GM19452 (cell line): ENCODE results near the gene ATXN1.
"Not testable (repeated sequence)": the region's sequence is repeated elsewhere in the genome, so short reads cannot be mapped to it uniquely, and the experiment has no call there.

Experiments
- ATAC-seq: cut with Tn5 transposase; IDR thresholded peaks from one replicate; pipeline ENCODE4 v1.9.1; 2021; ENCODE audit not compliant: unreplicated experiment

The ATXN1 gene

DNA sequence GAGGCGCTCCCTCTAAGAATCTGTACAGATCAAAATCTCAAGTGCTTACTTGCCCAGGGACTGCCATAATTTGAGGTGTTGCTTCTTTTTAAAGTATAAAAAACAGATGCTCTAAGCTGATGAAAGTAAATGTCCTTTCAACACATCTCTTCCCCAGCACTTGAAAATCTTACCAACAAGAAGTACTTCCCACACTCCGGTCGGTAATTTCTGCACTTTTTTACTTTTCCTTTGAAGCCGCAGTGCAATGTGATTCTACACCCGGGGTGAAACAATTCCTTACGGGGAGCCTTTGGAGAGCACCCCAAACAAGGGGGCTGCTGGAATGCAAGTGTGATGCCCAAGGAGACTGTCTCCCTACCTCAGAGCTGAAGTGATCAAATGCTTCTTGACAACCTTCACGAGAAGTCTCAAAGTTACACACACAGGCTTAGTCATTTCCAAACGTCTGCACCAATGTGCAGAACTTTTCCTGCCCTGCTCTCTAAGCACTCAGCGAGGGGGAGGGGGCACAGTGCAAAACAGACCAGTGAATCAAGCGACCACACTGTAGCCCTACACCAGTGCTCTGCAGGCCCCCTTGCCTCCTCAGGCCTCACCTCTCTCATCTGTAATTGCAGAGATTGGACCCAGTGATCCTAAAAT, 56.7 kb downstream of the ATXN1 start:
- ATAC-seq = no peak

- ATAC-seq = not testable (repeated sequence)
Observed at GRCh38 chr6:16702627-16703378, 58.5 kb downstream of the ATXN1 start.

DNA sequence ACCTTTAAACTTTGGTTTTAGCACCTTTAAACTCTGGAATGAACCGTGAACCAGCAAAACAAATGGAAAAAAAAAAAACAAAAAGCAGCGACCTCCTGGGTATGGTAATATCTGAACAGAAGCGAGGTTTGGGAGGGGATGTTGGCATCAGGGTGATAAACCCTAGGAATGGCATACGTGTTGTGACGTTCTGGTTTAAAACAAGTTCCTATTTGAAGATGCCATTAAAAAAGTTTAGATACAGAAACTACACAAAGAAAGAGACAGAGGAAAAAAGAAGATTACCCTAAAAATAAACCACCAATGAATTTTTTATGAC, 60.4 kb downstream of the ATXN1 start:
- ATAC-seq = no peak

GRCh38 chr6:16700202-16700915, 60.9 kb downstream of the ATXN1 start:
- no peak for ATAC-seq

DNA sequence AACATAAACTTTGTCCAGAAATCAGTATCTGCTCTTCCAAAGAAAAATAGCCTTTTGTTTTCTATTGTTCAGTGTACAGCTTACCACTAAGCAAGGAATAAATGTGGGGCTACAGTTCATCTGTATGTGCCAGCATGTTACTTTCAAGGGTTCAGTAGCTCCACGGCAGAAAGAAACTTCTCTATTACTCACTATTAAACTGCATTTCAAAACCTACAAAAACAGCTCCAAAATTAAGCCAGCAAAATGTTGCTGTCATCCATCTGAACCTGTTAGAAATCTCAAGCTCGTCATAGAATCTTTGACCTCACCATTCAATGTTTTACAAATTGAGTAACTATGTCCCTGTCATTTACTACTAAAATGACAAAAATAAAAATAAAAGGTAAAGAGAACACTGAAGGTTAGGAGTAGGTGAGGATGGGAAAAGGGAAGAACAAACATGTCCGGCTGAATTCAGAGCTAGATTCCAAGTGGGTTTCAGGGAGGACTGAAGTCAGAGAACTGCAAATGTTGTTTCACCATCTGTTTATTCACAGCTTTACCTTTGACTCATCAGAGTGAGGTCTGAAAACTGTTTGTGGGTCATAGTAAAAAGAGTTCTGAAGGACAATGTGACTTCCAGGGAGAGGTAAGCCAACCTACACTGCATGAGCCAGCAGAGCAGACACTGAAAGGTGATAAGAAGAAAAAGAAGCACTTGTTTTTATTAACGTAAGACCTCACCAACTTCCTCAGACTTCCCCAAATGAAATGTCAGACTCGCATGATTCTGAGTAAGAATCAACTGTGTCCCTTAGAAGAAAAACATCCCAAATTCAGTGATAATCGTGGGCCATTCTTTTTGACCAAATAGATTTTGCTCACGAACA, 62.0 kb downstream of the ATXN1 start:
- ATAC-seq = no peak

DNA sequence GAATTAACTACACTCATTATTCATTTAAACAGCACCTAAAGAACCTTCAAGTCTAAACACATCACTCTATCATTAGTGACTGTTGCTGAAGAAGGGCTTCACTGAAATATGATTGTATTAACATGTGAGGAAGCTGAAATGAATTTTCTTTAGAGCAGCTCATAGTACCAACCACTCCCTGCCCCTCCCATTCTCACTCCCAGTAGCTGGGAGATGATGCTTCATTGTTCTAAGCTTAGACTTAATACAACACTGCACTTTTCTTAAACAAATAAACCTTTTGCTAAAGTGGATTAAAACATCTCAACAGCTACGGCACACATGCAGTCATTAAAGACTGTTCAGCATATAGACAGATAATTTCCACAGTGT, 63.1 kb downstream of the ATXN1 start:
- ATAC-seq = no peak

- ATAC-seq = no peak
Observed at GRCh38 chr6:16697437-16698161, 63.7 kb downstream of the ATXN1 start.

DNA sequence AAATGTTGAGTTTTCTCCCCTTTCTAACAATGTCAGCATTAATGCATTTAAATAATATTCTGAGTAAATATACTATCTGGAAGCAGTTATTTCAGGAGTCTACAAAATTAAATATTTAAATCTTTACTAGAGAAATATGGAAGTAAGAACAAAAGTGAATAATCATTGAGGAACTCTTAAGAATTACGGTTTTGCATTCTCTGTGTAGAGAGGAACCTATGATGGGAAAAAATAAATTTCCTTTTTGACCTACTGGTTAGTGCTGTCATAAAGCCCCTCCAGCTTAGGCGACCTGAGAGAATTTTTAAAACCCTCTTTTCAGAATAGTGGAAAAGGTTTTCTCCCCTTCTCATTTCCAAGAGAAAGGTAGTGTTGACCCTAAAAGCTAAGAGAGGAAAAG, 64.8 kb downstream of the ATXN1 start:
- ATAC-seq = no peak

- ATAC-seq = peak; percentile 44
Observed at GRCh38 chr6:16694781-16695578, 66.3 kb downstream of the ATXN1 start.

DNA sequence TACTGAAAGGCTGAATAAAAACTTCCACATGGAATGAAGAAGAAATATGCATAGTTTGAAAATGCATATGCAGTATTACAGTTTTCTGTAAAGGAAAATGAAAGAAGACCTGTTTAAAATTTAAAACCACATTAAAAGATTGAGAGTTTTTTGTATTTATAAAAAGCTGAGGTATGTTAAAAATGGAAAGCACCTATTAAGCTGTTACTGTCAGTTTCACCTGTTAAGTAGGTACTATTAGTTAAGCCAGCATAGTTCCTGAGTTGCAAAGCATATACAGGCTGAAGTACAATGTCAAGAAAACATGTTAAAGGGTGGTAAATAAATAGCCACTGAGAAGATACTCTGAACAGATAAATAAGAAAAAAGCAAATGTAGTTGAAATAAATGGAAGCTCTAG, 69.9 kb downstream of the ATXN1 start:
- no peak for ATAC-seq

DNA sequence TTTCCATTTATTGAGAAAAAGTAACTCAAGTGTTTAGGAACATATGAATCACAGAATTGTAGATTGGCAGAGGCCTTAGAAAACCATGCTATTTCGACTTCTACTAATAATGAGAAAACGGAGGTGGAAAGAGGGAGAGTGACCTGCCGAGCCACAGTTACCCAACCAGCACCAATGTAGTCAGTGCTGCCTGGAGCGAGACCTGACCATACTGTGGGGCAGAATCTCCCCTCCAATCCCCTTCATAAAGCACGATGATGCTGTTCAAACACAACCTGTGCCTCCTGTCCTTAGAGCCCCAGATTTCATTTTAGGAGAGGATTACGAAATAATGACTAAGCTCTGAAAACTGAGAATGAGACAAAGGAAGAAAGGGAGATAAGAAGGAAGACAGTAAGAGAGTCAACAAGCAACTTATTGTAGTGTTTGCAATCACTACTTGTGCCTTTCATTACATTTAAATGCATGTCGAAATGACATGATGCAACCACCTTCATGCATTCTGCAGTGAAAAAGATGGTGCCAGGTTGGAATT, 70.6 kb downstream of the ATXN1 start:
- ATAC-seq = peak; percentile 72

GRCh38 chr6:16689788-16690607, 71.3 kb downstream of the ATXN1 start:
- ATAC-seq = no peak

- no peak for ATAC-seq
Observed at GRCh38 chr6:16688984-16689636, 72.2 kb downstream of the ATXN1 start.

DNA sequence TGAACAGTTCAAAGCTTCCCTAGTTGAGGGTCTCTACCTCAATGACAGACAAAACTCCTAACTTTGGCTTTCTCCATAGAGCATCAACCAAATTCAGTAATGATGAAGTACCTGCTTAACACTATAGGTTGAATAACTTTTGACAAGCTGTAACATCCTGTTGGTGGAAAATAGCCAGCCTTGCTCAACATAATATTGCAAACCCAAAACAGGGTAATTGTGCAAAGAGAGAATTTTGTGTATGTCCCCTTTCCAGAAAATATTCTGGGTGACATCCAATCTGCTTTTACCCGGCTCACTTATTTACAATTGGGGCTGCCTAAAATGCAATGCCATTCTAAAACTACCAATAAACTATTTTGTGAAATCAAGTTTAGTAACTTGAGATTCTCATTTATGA, 72.8 kb downstream of the ATXN1 start:
- ATAC-seq = no peak

DNA sequence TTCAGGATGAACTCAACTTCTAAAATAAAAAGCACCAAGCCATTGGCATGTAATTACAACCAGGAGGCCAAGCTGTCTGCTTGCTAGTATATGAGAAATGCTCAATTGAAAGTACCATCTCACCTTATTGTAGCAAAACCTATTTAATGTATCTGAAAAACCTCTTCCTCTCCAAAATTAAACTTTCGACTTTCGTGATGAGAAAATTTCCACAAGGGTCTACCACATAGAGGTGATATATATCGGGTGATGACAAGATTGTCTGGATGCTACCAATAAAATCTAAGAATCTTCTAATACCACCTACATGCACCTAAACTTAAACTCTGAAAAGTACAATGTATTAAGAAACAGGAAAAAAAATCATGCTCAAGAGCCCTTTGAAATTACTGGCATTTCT, 74.2 kb downstream of the ATXN1 start:
- no peak for ATAC-seq

DNA sequence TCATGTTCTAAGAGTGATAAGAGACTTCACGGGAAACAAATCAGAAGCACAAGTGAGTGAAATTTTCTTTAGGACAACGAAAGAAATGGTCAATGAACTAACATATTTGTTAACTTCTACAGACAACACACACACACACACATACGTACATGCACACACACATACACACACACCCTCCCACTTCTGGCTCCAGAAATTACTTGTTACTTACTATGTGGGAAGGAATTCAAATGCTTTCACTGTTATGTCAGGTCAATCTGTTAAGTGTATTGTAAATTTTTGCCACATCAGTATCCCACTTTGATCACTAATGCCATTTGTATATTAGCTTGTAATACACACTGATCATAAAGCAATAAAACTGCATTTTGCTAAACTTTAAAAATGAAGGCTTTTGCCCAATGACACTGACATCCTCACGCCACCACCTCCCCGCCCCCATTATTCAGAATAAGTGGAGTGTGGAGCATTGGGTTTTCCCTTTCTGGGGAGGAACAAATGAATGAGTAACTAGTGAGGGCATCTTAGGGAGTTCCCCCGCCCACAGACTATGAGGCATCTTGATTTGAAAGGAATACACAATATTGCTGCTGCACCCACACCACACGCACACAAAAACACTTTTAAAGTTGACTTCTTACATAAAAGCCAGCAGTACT, 76.2 kb downstream of the ATXN1 start:
- peak; percentile 60 for ATAC-seq

- ATAC-seq = no peak
Observed at GRCh38 chr6:16684195-16684689, 77.0 kb downstream of the ATXN1 start.
